ENCODE measurements around the gene PTPN5.

Gene PTPN5

GRCh38 chr11:18749681-18750319 is 41.8 kb downstream of the PTPN5 start:
- H3K4me3 ChIP-seq (ENCODE audit: low read length) = no peak overlapping the region
- DNase-seq (ENCODE audit: low read depth, low spot score) = no peak

GRCh38 chr11:18748766-18749365 is 42.7 kb downstream of the PTPN5 start:
- H3K4me3 ChIP-seq (ENCODE audit: low read length) = no peak overlapping the region
- no peak for DNase-seq (ENCODE audit: low read depth, low spot score)

GRCh38 chr11:18745251-18745650 is 46.3 kb downstream of the PTPN5 start:
- no peak overlapping the region for H3K4me3 ChIP-seq (ENCODE audit: low read length)
- no peak for DNase-seq (ENCODE audit: low read depth, low spot score)

GRCh38 chr11:18743900-18744514 is 47.6 kb downstream of the PTPN5 start:
- no peak for DNase-seq (ENCODE audit: low read depth, low spot score)
- H3K4me3 ChIP-seq (ENCODE audit: low read length) = no peak overlapping the region

- no peak overlapping the region for H3K4me3 ChIP-seq (ENCODE audit: low read length)
- no peak for DNase-seq (ENCODE audit: low read depth, low spot score)
Observed at GRCh38 chr11:18743365-18743764, 48.2 kb downstream of the PTPN5 start.

- no peak overlapping the region for H3K4me3 ChIP-seq (ENCODE audit: low read length)
- DNase-seq (ENCODE audit: low read depth, low spot score) = no peak
Observed at GRCh38 chr11:18741783-18742182, 49.8 kb downstream of the PTPN5 start.

- no peak for DNase-seq (ENCODE audit: low read depth, low spot score)
- no peak overlapping the region for H3K4me3 ChIP-seq (ENCODE audit: low read length)
Observed at GRCh38 chr11:18739685-18740084, 51.9 kb downstream of the PTPN5 start.

GRCh38 chr11:18737642-18738041 is 54.0 kb downstream of the PTPN5 start:
- no peak for DNase-seq (ENCODE audit: low read depth, low spot score)
- no peak overlapping the region for H3K4me3 ChIP-seq (ENCODE audit: low read length)

- no peak for DNase-seq (ENCODE audit: low read depth, low spot score)
- no peak overlapping the region for H3K4me3 ChIP-seq (ENCODE audit: low read length)
Observed at GRCh38 chr11:18736590-18737148, 54.9 kb downstream of the PTPN5 start.

- no peak for DNase-seq (ENCODE audit: low read depth, low spot score)
- no peak overlapping the region for H3K4me3 ChIP-seq (ENCODE audit: low read length)
Observed at GRCh38 chr11:18733202-18733601, 58.4 kb downstream of the PTPN5 start.

- DNase-seq (ENCODE audit: low read depth, low spot score) = peak; percentile 41
- H3K4me3 ChIP-seq (ENCODE audit: low read length) = no peak overlapping the region
Observed at GRCh38 chr11:18731949-18732821, 59.4 kb downstream of the PTPN5 start.

- H3K4me3 ChIP-seq (ENCODE audit: low read length) = no peak overlapping the region
- DNase-seq (ENCODE audit: low read depth, low spot score) = no peak
Observed at GRCh38 chr11:18731441-18731840, 60.2 kb downstream of the PTPN5 start.

- no peak for DNase-seq (ENCODE audit: low read depth, low spot score)
- no peak overlapping the region for H3K4me3 ChIP-seq (ENCODE audit: low read length)
Observed at GRCh38 chr11:18730020-18730419, 61.6 kb downstream of the PTPN5 start.

- no peak for DNase-seq (ENCODE audit: low read depth, low spot score)
- H3K4me3 ChIP-seq (ENCODE audit: low read length) = no peak overlapping the region
Observed at GRCh38 chr11:18729426-18729825, 62.2 kb downstream of the PTPN5 start.

GRCh38 chr11:18728658-18729057 is 62.9 kb downstream of the PTPN5 start:
- no peak for DNase-seq (ENCODE audit: low read depth, low spot score)
- no peak overlapping the region for H3K4me3 ChIP-seq (ENCODE audit: low read length)

- DNase-seq (ENCODE audit: low read depth, low spot score) = peak; percentile 56
- no peak overlapping the region for H3K4me3 ChIP-seq (ENCODE audit: low read length)
Observed at GRCh38 chr11:18727479-18728236, 63.9 kb downstream of the PTPN5 start.

GRCh38 chr11:18726040-18726439 is 65.6 kb downstream of the PTPN5 start, which contains the start of gene IGSF22:
TSS of gene IGSF22 (minus strand) at chr11:18726188. CDS start at chr11:18724236, 1,952 bp downstream.
- no peak within 1 kb of the TSS for H3K4me3 ChIP-seq (ENCODE audit: low read length)
- DNase-seq (ENCODE audit: low read depth, low spot score) = no peak

- DNase-seq (ENCODE audit: low read depth, low spot score) = no peak
- H3K4me3 ChIP-seq (ENCODE audit: low read length) = no peak overlapping the region
Observed at GRCh38 chr11:18723991-18724390, 67.6 kb downstream of the PTPN5 start.

- no peak for DNase-seq (ENCODE audit: low read depth, low spot score)
- no peak overlapping the region for H3K4me3 ChIP-seq (ENCODE audit: low read length)
Observed at GRCh38 chr11:18722293-18722637, 69.3 kb downstream of the PTPN5 start.
